ENCODE results near the gene KCNIP4. TPM values are rescaled to one million over a fixed set of nuclear protein-coding genes. Genes with fewer than 3 reads are reported as not detected.
A peak's percentile ranks its signal among the peaks of the same experiment; 100 is the strongest.

KCNIP4 gene
- total and polyA plus RNA-seq, 8 donors = 0.05 TPM; not detected in 7

DNA sequence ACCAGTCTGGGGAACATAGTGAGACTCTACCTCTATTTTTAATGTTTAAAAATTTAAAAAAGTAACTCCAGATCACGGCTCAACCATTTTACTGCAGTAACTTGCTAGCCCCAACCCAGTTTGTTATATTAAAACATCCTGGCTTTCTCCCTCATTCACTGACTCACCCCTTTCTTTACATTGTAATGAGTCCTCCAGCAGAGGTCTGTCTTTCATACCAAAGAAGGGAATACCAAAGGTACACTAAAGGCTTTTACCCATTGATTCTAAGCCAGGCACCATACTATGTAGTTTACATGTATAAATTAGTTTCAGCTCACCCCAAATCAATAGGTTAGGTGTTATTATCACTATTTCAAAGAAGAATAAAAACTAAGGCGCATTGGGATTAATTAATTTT is 961.4 kb downstream of the KCNIP4 start:
- no peak overlapping the region for H3K27ac ChIP-seq
- no peaks in the 10 kb centered on the region for H3K9me3 ChIP-seq
- DNase-seq = no peak
- 43 to 75% methylated on average over 2 of the region's 2 CpGs for WGBS, 2 donors
- no peak for ATAC-seq
- H3K4me3 ChIP-seq = no peak overlapping the region
- H3K36me3 ChIP-seq = no peaks in the 10 kb centered on the region
- H3K27me3 ChIP-seq = no peaks in the 10 kb centered on the region
- TF ChIP-seq, protein P1, sequence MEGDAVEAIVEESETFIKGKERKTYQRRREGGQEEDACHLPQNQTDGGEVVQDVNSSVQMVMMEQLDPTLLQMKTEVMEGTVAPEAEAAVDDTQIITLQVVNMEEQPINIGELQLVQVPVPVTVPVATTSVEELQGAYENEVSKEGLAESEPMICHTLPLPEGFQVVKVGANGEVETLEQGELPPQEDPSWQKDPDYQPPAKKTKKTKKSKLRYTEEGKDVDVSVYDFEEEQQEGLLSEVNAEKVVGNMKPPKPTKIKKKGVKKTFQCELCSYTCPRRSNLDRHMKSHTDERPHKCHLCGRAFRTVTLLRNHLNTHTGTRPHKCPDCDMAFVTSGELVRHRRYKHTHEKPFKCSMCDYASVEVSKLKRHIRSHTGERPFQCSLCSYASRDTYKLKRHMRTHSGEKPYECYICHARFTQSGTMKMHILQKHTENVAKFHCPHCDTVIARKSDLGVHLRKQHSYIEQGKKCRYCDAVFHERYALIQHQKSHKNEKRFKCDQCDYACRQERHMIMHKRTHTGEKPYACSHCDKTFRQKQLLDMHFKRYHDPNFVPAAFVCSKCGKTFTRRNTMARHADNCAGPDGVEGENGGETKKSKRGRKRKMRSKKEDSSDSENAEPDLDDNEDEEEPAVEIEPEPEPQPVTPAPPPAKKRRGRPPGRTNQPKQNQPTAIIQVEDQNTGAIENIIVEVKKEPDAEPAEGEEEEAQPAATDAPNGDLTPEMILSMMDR (IDR thresholded peaks at IDR 0.05) = no peak
- intact Hi-C loops (cut with DNase I) = no loop called here
- no peak for FAIRE-seq
- no peaks in the 10 kb centered on the region for H3K4me1 ChIP-seq

GRCh38 chr4:20984576-20984836 is 964.1 kb downstream of the KCNIP4 start:
- DNase-seq = no peak
- no peak overlapping the region for H3K4me3 ChIP-seq

GRCh38 chr4:20983763-20984575 is 964.6 kb downstream of the KCNIP4 start:
- peak in 2 of 6 donors; percentile 51 to 55 for DNase-seq
- H3K36me3 ChIP-seq = no peaks in the 10 kb centered on the region
- H3K27me3 ChIP-seq = no peaks in the 10 kb centered on the region
- peak in 1 of 4 donors; percentile 34 for ATAC-seq
- no peaks in the 10 kb centered on the region for H3K4me1 ChIP-seq
- H3K27ac ChIP-seq = no peak overlapping the region
- no peaks in the 10 kb centered on the region for H3K9me3 ChIP-seq
- intact Hi-C loops (cut with DNase I) = no loop called here
- WGBS, 2 donors = 2 to 6% methylated on average over 31 of the region's 31 CpGs
- no peak overlapping the region for H3K4me3 ChIP-seq
- TF ChIP-seq, protein P1 (IDR thresholded peaks at IDR 0.05) = no peak
- no peak for FAIRE-seq

More at GRCh38 chr4:20984576-20984836, 964.1 kb downstream of the KCNIP4 start:
- H3K4me1 ChIP-seq = no peaks in the 10 kb centered on the region
- H3K36me3 ChIP-seq = no peaks in the 10 kb centered on the region
- H3K9me3 ChIP-seq = no peaks in the 10 kb centered on the region
- intact Hi-C loops (cut with DNase I) = no loop called here
- no peaks in the 10 kb centered on the region for H3K27me3 ChIP-seq
- TF ChIP-seq, protein P1 (IDR thresholded peaks at IDR 0.05) = no peak
- 10 to 11% methylated on average over 13 of the region's 13 CpGs for WGBS, 2 donors
- ATAC-seq (no peak), FAIRE-seq (no peak)
- no peak overlapping the region for H3K27ac ChIP-seq

- Histone ChIP-seq H3K4me3 (no peak overlapping the region), H3K4me1 (no peaks in the 10 kb centered on the region), H3K36me3 (no peaks in the 10 kb centered on the region), H3K27ac (no peak overlapping the region), H3K9me3 (no peaks in the 10 kb centered on the region), H3K27me3 (no peaks in the 10 kb centered on the region)
- TF ChIP-seq, protein P1 (IDR thresholded peaks at IDR 0.05) = no peak
- ATAC-seq (no peak), FAIRE-seq (no peak), DNase-seq (no peak)
- WGBS, 2 donors = 49 to 59% methylated on average over 3 of the region's 3 CpGs
- intact Hi-C loops (cut with DNase I) = no loop called here
Measured at GRCh38 chr4:20982544-20982943, 966.0 kb downstream of the KCNIP4 start.

DNA sequence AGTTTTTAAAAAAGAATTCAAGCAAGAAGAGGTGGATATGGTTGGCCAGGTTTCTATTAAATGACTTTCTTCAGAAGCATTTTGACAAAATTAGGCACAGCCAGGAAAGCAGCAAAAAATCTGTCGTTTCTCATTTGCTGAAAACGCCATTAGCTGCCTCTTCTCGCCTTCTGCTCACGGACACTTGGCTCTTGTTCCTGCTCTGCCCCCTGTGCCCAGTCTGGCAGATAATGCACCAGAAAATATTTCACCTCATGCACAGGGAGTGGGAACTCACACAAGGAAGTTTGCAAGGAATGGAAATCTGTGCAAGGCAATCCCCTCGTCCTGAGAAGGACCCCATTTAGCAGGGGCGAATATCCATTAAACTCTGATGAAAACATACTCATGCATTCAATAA is 988.3 kb downstream of the KCNIP4 start:
- Histone ChIP-seq H3K27me3 (no peaks in the 10 kb centered on the region), H3K4me1 (no peaks in the 10 kb centered on the region), H3K36me3 (no peaks in the 10 kb centered on the region), H3K4me3 (no peak overlapping the region), H3K9me3 (no peaks in the 10 kb centered on the region), H3K27ac (no peak overlapping the region)
- no peak for DNase-seq
- FAIRE-seq = no peak
- ATAC-seq = no peak
- 25 to 26% methylated on average over 6 of the region's 6 CpGs for WGBS, 2 donors
- TF ChIP-seq, protein P1 (IDR thresholded peaks at IDR 0.05) = no peak
- intact Hi-C loops (cut with DNase I) = no loop called here

All from pancreas (tissue), 10 donors.